ENCODE measurements around the gene PLAC8L1. TPM values are rescaled to one million over a fixed set of nuclear protein-coding genes. Genes with fewer than 3 reads are reported as not detected.

The PLAC8L1 gene
- total and polyA plus RNA-seq, 3 experiments from 2014 or later, result 0.53 to 0.96 TPM; not detected in 1

GRCh38 chr5:146050086-146050485 is 55.3 kb downstream of the PLAC8L1 start:
- ChIA-PET CTCF (no interaction called here), POLR2A (no interaction called here)
- no peak overlapping the region for H3K4me3 Mint-ChIP-seq
- no peaks in the 10 kb centered on the region for H3K4me1 ChIP-seq (ENCODE audit: insufficient read depth, low read length)
- no peaks in the 10 kb centered on the region for H3K9me3 Mint-ChIP-seq
- no peak overlapping the region for H3K27ac ChIP-seq (ENCODE audit: low read depth, low read length)
- H3K27me3 ChIP-seq (ENCODE audit: insufficient read depth, low read length, poor library complexity, severe bottlenecking), result no peaks in the 10 kb centered on the region
- H3K4me1 Mint-ChIP-seq, result no peaks in the 10 kb centered on the region
- no peaks in the 10 kb centered on the region for H3K9me3 ChIP-seq (ENCODE audit: low read length)
- no peak overlapping the region for H3K4me3 ChIP-seq (ENCODE audit: low read length)
- no peaks in the 10 kb centered on the region for H3K36me3 ChIP-seq (ENCODE audit: insufficient read depth, low read length)
- no peak overlapping the region for H3K27ac Mint-ChIP-seq
- H3K27me3 Mint-ChIP-seq, result peaks cover 5 to 6% of the 10 kb centered on the region in 2 donors
- no peak for DNase-seq
- H3K36me3 Mint-ChIP-seq, result no peaks in the 10 kb centered on the region

GRCh38 chr5:146049704-146050026 is 55.7 kb downstream of the PLAC8L1 start:
- CTCF ChIA-PET, result no interaction called here
- no peaks in the 10 kb centered on the region for H3K36me3 Mint-ChIP-seq
- no peak overlapping the region for H3K27ac ChIP-seq (ENCODE audit: low read depth, low read length)

GRCh38 chr5:146048994-146049703 is 56.2 kb downstream of the PLAC8L1 start:
- Histone ChIP-seq H3K36me3 (ENCODE audit: insufficient read depth, low read length) (no peaks in the 10 kb centered on the region), H3K4me3 (ENCODE audit: low read length) (no peak overlapping the region), H3K27me3 (ENCODE audit: insufficient read depth, low read length, poor library complexity, severe bottlenecking) (no peaks in the 10 kb centered on the region), H3K4me1 (ENCODE audit: insufficient read depth, low read length) (no peaks in the 10 kb centered on the region), H3K27ac (ENCODE audit: low read depth, low read length) (no peak overlapping the region), H3K9me3 (ENCODE audit: low read length) (no peaks in the 10 kb centered on the region)
- Mint-ChIP-seq H3K36me3 (no peaks in the 10 kb centered on the region), H3K4me1 (no peaks in the 10 kb centered on the region), H3K9me3 (peaks cover 0 to 2% (median 0%) of the 10 kb centered on the region in 5 donors), H3K27me3 (peaks cover 5 to 6% of the 10 kb centered on the region in 2 donors), H3K27ac (no peak overlapping the region), H3K4me3 (no peak overlapping the region)
- no peak for DNase-seq
- ChIA-PET CTCF (no interaction called here), POLR2A (no interaction called here)

More at GRCh38 chr5:146049704-146050026, 55.7 kb downstream of the PLAC8L1 start:
- Mint-ChIP-seq H3K4me3 (no peak overlapping the region), H3K27me3 (peaks cover 5 to 6% of the 10 kb centered on the region in 2 donors), H3K4me1 (no peaks in the 10 kb centered on the region), H3K9me3 (no peaks in the 10 kb centered on the region), H3K27ac (peak overlapping the region in 1 of 8 donors; percentile 14)
- H3K4me1 ChIP-seq (ENCODE audit: insufficient read depth, low read length), result no peaks in the 10 kb centered on the region
- POLR2A ChIA-PET, result no interaction called here
- H3K4me3 ChIP-seq (ENCODE audit: low read length), result no peak overlapping the region
- no peaks in the 10 kb centered on the region for H3K36me3 ChIP-seq (ENCODE audit: insufficient read depth, low read length)
- no peak for DNase-seq
- no peaks in the 10 kb centered on the region for H3K27me3 ChIP-seq (ENCODE audit: insufficient read depth, low read length, poor library complexity, severe bottlenecking)
- H3K9me3 ChIP-seq (ENCODE audit: low read length), result no peaks in the 10 kb centered on the region

- POLR2A ChIA-PET, result no interaction called here
- Histone ChIP-seq H3K36me3 (ENCODE audit: insufficient read depth, low read length) (no peaks in the 10 kb centered on the region), H3K4me1 (ENCODE audit: insufficient read depth, low read length) (no peaks in the 10 kb centered on the region), H3K27ac (ENCODE audit: low read depth, low read length) (no peak overlapping the region), H3K4me3 (ENCODE audit: low read length) (no peak overlapping the region), H3K27me3 (ENCODE audit: insufficient read depth, low read length, poor library complexity, severe bottlenecking) (no peaks in the 10 kb centered on the region), H3K9me3 (ENCODE audit: low read length) (no peaks in the 10 kb centered on the region)
- H3K9me3 Mint-ChIP-seq, result peaks cover 0 to 2% (median 0%) of the 10 kb centered on the region in 5 donors
- H3K27ac Mint-ChIP-seq, result no peak overlapping the region
- H3K4me1 Mint-ChIP-seq, result no peaks in the 10 kb centered on the region
- DNase-seq, result no peak
- CTCF ChIA-PET, result no interaction called here
- H3K27me3 Mint-ChIP-seq, result peaks cover 5 to 6% of the 10 kb centered on the region in 2 donors
- no peaks in the 10 kb centered on the region for H3K36me3 Mint-ChIP-seq
- H3K4me3 Mint-ChIP-seq, result no peak overlapping the region
Measured at GRCh38 chr5:146047396-146047795, 58.0 kb downstream of the PLAC8L1 start.

- Histone ChIP-seq H3K4me3 (ENCODE audit: low read length) (no peak overlapping the region), H3K27me3 (ENCODE audit: insufficient read depth, low read length, poor library complexity, severe bottlenecking) (no peaks in the 10 kb centered on the region), H3K36me3 (ENCODE audit: insufficient read depth, low read length) (no peaks in the 10 kb centered on the region), H3K27ac (ENCODE audit: low read depth, low read length) (no peak overlapping the region), H3K4me1 (ENCODE audit: insufficient read depth, low read length) (no peaks in the 10 kb centered on the region), H3K9me3 (ENCODE audit: low read length) (no peaks in the 10 kb centered on the region)
- DNase-seq, result no peak
- no peaks in the 10 kb centered on the region for H3K4me1 Mint-ChIP-seq
- ChIA-PET POLR2A (no interaction called here), CTCF (no interaction called here)
- H3K27ac Mint-ChIP-seq, result no peak overlapping the region
- H3K27me3 Mint-ChIP-seq, result peaks cover 0 to 2% of the 10 kb centered on the region in 2 donors
- H3K36me3 Mint-ChIP-seq, result no peaks in the 10 kb centered on the region
- peaks cover 0 to 2% (median 0%) of the 10 kb centered on the region in 5 donors for H3K9me3 Mint-ChIP-seq
- peak overlapping the region in 1 of 7 donors; percentile 4 for H3K4me3 Mint-ChIP-seq
Measured at GRCh38 chr5:146043722-146044121, 61.7 kb downstream of the PLAC8L1 start.

GRCh38 chr5:146042628-146043279 is 62.6 kb downstream of the PLAC8L1 start:
- H3K36me3 ChIP-seq (ENCODE audit: insufficient read depth, low read length), result no peaks in the 10 kb centered on the region
- H3K9me3 ChIP-seq (ENCODE audit: low read length), result no peaks in the 10 kb centered on the region
- Mint-ChIP-seq H3K9me3 (peaks cover 0 to 2% (median 0%) of the 10 kb centered on the region in 5 donors), H3K27me3 (peaks cover 0 to 2% of the 10 kb centered on the region in 2 donors), H3K4me1 (no peaks in the 10 kb centered on the region), H3K4me3 (no peak overlapping the region), H3K27ac (peak overlapping the region in 1 of 8 donors; percentile 64), H3K36me3 (no peaks in the 10 kb centered on the region)
- no peak for DNase-seq
- POLR2A ChIA-PET, result no interaction called here
- no peaks in the 10 kb centered on the region for H3K4me1 ChIP-seq (ENCODE audit: insufficient read depth, low read length)
- H3K4me3 ChIP-seq (ENCODE audit: low read length), result no peak overlapping the region
- CTCF ChIA-PET, result interaction anchor here (1.1 kb wide), 1 partner anchor 14 kb away, joined by 3 read pairs; no protein-coding TSS in a partner anchor
- H3K27me3 ChIP-seq (ENCODE audit: insufficient read depth, low read length, poor library complexity, severe bottlenecking), result no peaks in the 10 kb centered on the region
- no peak overlapping the region for H3K27ac ChIP-seq (ENCODE audit: low read depth, low read length)

- Histone ChIP-seq H3K27me3 (ENCODE audit: insufficient read depth, low read length, poor library complexity, severe bottlenecking) (no peaks in the 10 kb centered on the region), H3K27ac (ENCODE audit: low read depth, low read length) (no peak overlapping the region), H3K36me3 (ENCODE audit: insufficient read depth, low read length) (no peaks in the 10 kb centered on the region), H3K4me1 (ENCODE audit: insufficient read depth, low read length) (no peaks in the 10 kb centered on the region), H3K4me3 (ENCODE audit: low read length) (no peak overlapping the region), H3K9me3 (ENCODE audit: low read length) (no peaks in the 10 kb centered on the region)
- no peak for DNase-seq
- ChIA-PET POLR2A (no interaction called here), CTCF (interaction anchor here (1.5 to 1.8 kb wide), 2 partner anchors 10 to 15 kb away, joined by 3 to 5 read pairs; no protein-coding TSS in a partner anchor)
- peaks cover 0 to 2% (median 0%) of the 10 kb centered on the region in 5 donors for H3K9me3 Mint-ChIP-seq
- no peaks in the 10 kb centered on the region for H3K4me1 Mint-ChIP-seq
- no peak overlapping the region for H3K4me3 Mint-ChIP-seq
- H3K27ac Mint-ChIP-seq, result no peak overlapping the region
- H3K36me3 Mint-ChIP-seq, result no peaks in the 10 kb centered on the region
- H3K27me3 Mint-ChIP-seq, result peaks cover 0 to 2% of the 10 kb centered on the region in 2 donors
Measured at GRCh38 chr5:146041180-146041789, 64.1 kb downstream of the PLAC8L1 start.

- DNase-seq, result no peak
- Mint-ChIP-seq H3K4me1 (no peaks in the 10 kb centered on the region), H3K27me3 (peaks cover 0 to 2% of the 10 kb centered on the region in 2 donors), H3K9me3 (peaks cover 0 to 2% (median 0%) of the 10 kb centered on the region in 5 donors), H3K4me3 (no peak overlapping the region), H3K36me3 (no peaks in the 10 kb centered on the region), H3K27ac (no peak overlapping the region)
- ChIA-PET POLR2A (no interaction called here), CTCF (interaction anchor here (1.5 to 1.8 kb wide), 2 partner anchors 11 to 14 kb away, joined by 3 to 5 read pairs; no protein-coding TSS in a partner anchor)
- Histone ChIP-seq H3K27ac (ENCODE audit: low read depth, low read length) (no peak overlapping the region), H3K9me3 (ENCODE audit: low read length) (no peaks in the 10 kb centered on the region), H3K4me3 (ENCODE audit: low read length) (no peak overlapping the region), H3K36me3 (ENCODE audit: insufficient read depth, low read length) (no peaks in the 10 kb centered on the region), H3K27me3 (ENCODE audit: insufficient read depth, low read length, poor library complexity, severe bottlenecking) (no peaks in the 10 kb centered on the region), H3K4me1 (ENCODE audit: insufficient read depth, low read length) (no peaks in the 10 kb centered on the region)
Measured at GRCh38 chr5:146040527-146040926, 64.8 kb downstream of the PLAC8L1 start.

Measured in CD8-positive, alpha-beta memory T cell (primary cell).